Measurements from ENCODE around the gene FILIP1L.

Gene FILIP1L

GRCh38 chr3:100083209-100083608 is 31.1 kb downstream of the FILIP1L start:
- no peak overlapping the region for H2AFZ ChIP-seq (ENCODE audit: low read depth)
- H3K4me2 ChIP-seq: peak overlapping the region; percentile 60
- H3K27me3 ChIP-seq (ENCODE audit: insufficient read depth, low read depth): no peaks in the 10 kb centered on the region
- TF ChIP-seq CTCF (conservative IDR thresholded peaks at IDR 0.05; ENCODE audit: low read depth, low read length): no peak
- H3K36me3 ChIP-seq (ENCODE audit: insufficient read depth): no peaks in the 10 kb centered on the region
- H3K79me2 ChIP-seq (ENCODE audit: insufficient read depth, low read depth): no peaks in the 10 kb centered on the region
- H3K4me3 ChIP-seq (IDR thresholded peaks at IDR 0.05; ENCODE audit: insufficient read depth, low read depth, low read length): no peak overlapping the region
- no peaks in the 10 kb centered on the region for H4K20me1 ChIP-seq (ENCODE audit: insufficient read depth)
- peaks cover 65% of the 10 kb centered on the region for H3K4me1 ChIP-seq (ENCODE audit: low read depth, poor library complexity, severe bottlenecking)
- peak overlapping the region; percentile 28 for H3K27ac ChIP-seq
- no peak overlapping the region for H3K9ac ChIP-seq

GRCh38 chr3:100082714-100083113 is 31.6 kb downstream of the FILIP1L start:
- Histone ChIP-seq H3K79me2 (ENCODE audit: insufficient read depth, low read depth) (no peaks in the 10 kb centered on the region), H4K20me1 (ENCODE audit: insufficient read depth) (no peaks in the 10 kb centered on the region), H3K9ac (no peak overlapping the region), H3K4me1 (ENCODE audit: low read depth, poor library complexity, severe bottlenecking) (peaks cover 60% of the 10 kb centered on the region), H2AFZ (ENCODE audit: low read depth) (no peak overlapping the region), H3K36me3 (ENCODE audit: insufficient read depth) (no peaks in the 10 kb centered on the region), H3K4me2 (peak overlapping the region; percentile 60), H3K27ac (peak overlapping the region; percentile 28), H3K27me3 (ENCODE audit: insufficient read depth, low read depth) (no peaks in the 10 kb centered on the region), H3K4me3 (IDR thresholded peaks at IDR 0.05; ENCODE audit: insufficient read depth, low read depth, low read length) (no peak overlapping the region)
- TF ChIP-seq CTCF (conservative IDR thresholded peaks at IDR 0.05; ENCODE audit: low read depth, low read length): no peak

DNA sequence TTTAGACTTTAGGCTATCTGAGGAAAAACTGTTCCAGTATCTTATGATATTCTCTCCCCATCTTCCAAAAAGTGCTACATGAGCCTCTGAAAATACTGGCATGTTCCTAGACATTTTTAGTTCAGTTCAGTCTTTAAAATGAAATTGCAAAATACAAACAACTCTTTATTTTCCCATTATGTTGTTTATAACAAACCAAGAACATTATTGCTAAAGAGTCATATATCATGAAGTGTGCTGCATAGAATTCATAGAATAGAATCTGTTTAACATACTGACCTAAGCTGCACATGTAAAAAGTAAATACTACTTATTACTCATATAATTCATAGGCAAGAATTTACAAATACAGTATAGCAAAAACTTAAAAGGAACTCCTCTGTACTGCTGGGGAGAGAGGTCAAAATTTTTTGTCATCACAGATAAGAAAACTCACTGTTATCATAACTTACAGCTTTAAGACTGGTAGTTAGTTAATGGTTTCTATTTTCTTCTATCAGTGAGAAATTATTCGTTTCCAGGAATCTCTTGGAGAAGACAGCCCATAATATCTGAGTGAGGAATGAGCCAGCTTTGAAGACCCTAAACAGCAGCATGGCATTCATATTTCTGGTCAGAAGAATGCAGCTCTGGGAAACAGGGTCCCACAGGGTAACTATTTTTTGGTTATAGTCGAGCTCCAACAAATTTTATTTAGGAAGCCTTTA is 32.2 kb downstream of the FILIP1L start:
- Histone ChIP-seq H3K4me1 (ENCODE audit: low read depth, poor library complexity, severe bottlenecking) (peaks cover 55% of the 10 kb centered on the region), H4K20me1 (ENCODE audit: insufficient read depth) (no peaks in the 10 kb centered on the region), H3K4me2 (peak overlapping the region; percentile 60), H3K4me3 (IDR thresholded peaks at IDR 0.05; ENCODE audit: insufficient read depth, low read depth, low read length) (no peak overlapping the region), H3K36me3 (ENCODE audit: insufficient read depth) (no peaks in the 10 kb centered on the region), H3K9ac (no peak overlapping the region), H3K79me2 (ENCODE audit: insufficient read depth, low read depth) (no peaks in the 10 kb centered on the region), H3K27ac (peak overlapping the region; percentile 28; the same call in 1 of the 2 replicates), H2AFZ (ENCODE audit: low read depth) (no peak overlapping the region), H3K27me3 (ENCODE audit: insufficient read depth, low read depth) (no peaks in the 10 kb centered on the region)
- TF ChIP-seq CTCF (conservative IDR thresholded peaks at IDR 0.05; ENCODE audit: low read depth, low read length): no peak

DNA sequence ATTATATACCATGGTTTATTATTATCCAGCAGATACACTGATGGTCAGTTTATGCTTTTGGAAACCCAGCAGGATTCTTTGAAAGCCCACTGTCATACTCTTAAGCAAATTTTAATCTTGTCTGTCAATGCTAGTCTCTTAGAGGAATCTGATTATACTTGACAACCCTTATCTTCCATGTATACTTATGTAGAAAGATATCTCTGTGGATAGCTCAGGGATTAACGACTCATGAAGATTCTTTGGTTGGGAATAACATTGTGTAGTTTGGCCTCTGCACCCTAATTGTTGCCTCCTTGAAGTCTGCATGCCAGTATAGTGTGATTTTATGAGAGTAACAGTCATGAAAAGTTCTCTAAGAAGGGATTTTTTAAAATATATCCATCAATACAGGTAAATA is 33.0 kb downstream of the FILIP1L start:
- Histone ChIP-seq H4K20me1 (ENCODE audit: insufficient read depth) (no peaks in the 10 kb centered on the region), H3K79me2 (ENCODE audit: insufficient read depth, low read depth) (no peaks in the 10 kb centered on the region), H3K27ac (no peak overlapping the region), H3K4me1 (ENCODE audit: low read depth, poor library complexity, severe bottlenecking) (peaks cover 47% of the 10 kb centered on the region), H3K36me3 (ENCODE audit: insufficient read depth) (no peaks in the 10 kb centered on the region), H2AFZ (ENCODE audit: low read depth) (no peak overlapping the region), H3K4me2 (no peak overlapping the region; the same call in 1 of the 2 replicates), H3K27me3 (ENCODE audit: insufficient read depth, low read depth) (no peaks in the 10 kb centered on the region), H3K4me3 (IDR thresholded peaks at IDR 0.05; ENCODE audit: insufficient read depth, low read depth, low read length) (no peak overlapping the region), H3K9ac (no peak overlapping the region)
- TF ChIP-seq CTCF (conservative IDR thresholded peaks at IDR 0.05; ENCODE audit: low read depth, low read length): no peak
